ENCODE measurements around the gene KDM8.
"Not testable (repeated sequence)": the region's sequence is repeated elsewhere in the genome, so short reads cannot be mapped to it uniquely, and the experiment has no call there.

The KDM8 gene

GRCh38 chr16:27191352-27191924, 11.9 kb upstream of the KDM8 start:
- DNase-seq, result no peak

- DNase-seq, result no peak
These were observed 9.9 kb upstream of the KDM8 start for GRCh38 chr16:27193300-27193990.

GRCh38 chr16:27195076-27195741, 8.1 kb upstream of the KDM8 start:
- no peak for DNase-seq

GRCh38 chr16:27195941-27196595, 7.3 kb upstream of the KDM8 start:
- no peak for DNase-seq

DNA sequence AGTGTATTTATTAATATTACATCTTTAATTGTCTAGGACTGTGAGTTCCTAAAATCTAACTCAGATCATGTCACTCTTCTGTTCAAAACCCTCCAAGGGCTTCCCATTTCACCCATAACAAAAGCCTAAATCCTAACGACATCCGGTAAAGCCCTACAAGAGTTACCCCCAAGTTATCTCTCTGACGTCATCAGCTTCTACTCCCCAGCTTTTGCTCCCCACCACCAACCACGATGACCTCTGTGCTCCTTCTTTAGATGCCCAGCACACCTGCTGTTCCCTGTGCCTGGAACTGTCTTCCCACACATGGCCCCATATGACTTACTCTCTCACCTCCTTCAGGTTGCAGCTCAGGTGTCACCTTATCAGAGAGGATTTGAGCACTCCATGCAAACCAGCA, 6.3 kb upstream of the KDM8 start:
- DNase-seq, result no peak

DNA sequence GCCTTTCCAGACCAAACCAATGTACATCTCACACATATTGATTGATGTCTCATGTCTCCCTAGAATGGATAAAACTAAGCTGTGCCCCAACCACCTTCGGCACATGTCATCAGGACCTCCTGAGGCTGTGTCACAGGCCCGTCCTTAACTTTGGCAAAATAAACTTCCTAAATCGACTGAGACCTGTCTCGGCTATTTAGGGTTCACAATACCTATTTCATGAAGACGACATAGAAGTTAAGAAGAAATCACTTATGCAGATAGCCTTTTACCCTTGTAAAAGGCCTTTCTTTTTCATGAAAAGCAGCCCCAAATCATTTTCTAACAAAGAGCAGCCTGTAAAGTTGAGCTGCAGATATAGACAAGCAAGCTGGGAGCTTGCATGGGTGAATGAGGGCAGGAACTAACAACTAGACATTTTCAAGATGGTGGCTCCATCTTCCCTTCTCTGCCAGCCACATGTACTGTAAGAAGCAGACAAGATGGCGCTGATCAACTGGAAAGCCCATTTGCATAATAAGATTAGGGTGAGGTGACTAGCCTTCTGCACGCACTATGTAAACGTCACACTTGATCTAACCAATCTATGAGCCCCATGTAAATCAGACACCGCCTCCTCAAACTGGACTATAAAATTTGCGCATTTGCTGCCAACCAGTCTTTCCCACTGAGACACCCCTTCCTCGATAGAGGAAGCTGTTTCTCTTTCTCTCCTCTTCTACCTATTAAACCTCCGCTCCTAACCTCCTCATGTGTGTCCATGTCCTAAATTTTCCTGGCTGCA, 4.7 kb upstream of the KDM8 start:
- no peak for DNase-seq

- DNase-seq, result no peak
These were observed 4.1 kb upstream of the KDM8 start for GRCh38 chr16:27199235-27199586.

DNA sequence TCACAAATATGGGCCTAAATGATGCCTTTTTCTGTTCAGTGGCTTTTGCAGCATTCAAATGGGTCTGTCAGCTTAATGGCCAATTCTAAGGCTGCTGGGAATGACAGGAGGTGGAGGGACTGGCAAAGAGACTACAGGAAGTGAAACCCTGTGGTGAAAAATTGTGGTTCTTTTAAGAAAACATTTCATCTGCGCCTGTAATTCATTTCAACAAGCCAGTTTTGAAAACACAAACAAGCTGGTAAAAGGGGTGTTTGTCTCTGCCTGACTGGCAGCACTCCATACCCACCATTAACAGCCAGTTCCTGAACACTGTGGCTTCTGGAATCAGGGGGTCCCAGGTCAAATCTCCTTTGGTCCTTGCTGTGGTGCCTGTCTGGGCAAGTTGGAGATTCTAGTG, 3.6 kb upstream of the KDM8 start:
- no peak for DNase-seq

GRCh38 chr16:27200914-27201313, 2.4 kb upstream of the KDM8 start:
- DNase-seq, result not testable (repeated sequence)

DNA sequence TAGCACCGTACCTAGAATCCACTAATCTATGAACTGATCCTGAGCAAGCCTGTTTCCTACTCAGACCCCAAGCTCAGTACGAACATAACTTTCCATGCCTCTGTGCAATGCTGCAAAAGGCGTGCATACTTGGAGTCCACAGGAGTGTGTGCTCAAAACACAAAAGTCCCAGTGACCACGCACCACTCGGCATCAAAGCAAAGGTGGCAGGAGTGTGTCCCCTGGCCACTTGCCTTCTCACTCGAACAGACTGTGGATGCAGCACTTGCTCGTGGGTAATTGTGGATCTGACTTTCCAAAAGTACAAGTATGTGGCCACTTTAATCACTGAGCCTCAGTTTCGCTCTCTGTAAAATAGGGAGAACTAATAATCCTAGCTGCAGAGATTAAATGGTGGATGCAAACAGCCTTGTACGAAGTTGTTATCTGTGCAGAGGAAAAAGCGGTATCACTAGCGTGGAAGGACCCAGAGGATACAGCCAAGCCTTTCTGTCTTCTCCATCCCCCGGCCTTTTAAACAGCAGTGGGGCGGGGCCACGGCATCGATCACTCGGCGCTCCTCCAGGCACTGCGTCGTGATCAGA, 311 bp upstream of the KDM8 start:
- no peak for DNase-seq

- DNase-seq, result no peak
These were observed 1.1 kb downstream of the KDM8 start for GRCh38 chr16:27204312-27204915.

DNA sequence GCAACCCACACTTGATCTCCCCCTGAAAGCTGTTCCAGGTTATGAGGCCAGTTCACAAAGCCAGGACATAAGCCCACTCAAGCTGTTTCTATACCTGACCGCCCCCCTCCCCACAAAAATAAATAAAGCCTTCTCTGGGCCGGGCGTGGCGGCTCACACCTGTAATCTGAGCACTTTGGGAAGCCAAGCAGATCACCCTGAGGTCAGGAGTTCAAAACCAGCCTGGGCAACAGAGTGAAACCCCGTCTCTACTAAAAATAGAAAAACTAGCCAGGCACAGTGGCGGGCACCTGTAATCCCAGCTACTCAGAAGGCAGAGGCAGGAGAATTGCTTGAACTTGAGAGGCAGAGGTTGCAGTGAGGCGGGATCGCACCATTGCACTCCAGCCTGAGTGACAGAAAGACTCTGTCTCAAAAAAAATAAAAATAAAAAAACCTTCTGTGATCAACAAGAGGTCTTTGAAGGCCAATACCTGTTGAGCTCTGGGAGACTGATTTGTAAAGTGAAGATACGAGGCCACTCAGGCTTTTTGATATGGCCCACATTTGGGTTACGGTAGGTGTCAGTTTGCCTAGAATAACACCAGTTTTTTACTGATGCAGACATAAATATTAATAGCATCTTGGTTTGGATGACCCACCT, 2.2 kb downstream of the KDM8 start:
- no peak for DNase-seq

DNA sequence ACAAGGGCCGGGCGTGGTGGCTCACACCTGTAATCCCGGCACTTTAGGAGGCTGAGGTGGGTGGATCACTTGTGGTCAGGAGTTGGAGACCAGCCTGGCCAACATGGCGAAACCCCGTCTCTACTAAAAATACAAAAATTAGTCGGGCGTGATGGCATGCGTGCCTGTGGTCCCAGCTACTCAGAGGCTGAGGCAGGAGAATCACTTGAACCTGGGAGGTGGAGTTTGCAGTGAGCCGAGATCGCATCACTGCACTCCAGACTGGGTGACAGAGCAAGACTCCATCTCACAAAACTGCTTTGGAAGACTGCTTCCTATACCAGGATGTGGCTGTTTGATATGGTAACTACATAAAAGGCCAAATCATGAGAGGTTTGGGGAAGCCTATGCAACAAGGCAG, 3.8 kb downstream of the KDM8 start:
- DNase-seq, result not testable (repeated sequence)

DNA sequence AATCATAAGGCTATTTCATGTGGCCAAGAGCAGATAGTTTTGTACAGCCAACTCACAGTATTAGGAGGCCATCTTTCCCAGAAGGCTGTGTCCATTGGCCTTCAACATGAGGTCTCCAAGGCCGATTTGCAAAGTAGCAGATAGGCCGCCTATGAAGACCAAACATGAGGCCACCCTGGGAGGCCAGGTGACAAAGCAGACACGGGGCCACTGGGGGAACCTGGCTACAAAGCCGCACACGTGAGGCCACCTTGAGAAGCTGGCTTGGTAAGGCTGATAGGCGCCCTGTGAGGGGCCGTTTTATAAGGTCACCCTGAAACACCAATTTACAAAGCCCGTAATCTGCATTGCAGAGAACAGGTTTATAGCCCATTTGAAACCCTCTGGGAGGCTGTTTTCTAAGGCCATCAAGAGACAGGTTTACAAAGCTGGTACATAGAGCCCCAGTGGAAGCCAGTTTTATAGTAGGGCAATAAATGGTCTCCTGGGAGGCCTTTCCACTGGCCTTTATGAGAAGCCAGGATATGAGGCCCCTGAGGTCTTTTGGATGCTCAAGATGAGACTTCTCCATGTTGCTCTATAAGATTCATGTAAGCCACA, 4.9 kb downstream of the KDM8 start:
- DNase-seq, result no peak

DNA sequence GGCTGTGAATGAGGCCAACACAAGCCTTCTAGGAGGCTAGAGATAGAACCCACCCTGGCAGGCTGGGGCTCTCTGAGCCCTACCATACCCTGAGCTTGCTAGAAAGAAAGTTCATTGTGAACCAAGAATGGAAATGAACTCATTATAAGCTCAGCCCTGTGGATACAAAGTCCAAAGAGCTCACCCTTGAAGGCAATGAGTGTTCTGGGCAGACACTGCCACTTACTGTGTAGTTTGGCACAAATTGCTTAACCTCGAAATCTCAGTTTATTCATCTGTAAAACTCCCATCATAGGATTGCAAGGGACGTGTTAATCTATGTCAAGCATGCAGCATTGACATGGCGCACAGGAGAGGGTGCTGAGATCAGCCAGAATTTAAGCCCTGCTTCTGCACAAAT, 5.5 kb downstream of the KDM8 start:
- DNase-seq, result no peak

DNA sequence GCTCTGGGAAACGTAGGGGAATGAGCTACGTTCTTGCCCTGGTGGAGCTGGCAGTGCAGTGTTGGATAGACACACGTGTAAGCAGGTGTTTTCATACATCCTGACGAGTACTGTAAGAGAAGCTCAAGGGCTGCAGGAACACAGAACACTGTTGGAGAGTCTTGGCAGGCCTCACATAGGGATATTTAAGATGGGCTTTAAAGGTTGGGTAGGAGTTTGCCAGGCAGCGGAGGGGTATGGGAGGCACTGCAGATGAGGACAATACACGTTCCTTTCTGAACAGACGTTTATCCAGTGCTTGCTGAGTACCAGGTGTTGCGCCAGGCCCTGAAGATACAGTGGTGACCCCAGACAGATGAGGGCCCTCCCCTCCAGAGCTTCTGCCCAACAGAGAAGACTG, 6.3 kb downstream of the KDM8 start:
- DNase-seq, result no peak

GRCh38 chr16:27210174-27210573, 6.8 kb downstream of the KDM8 start:
- no peak for DNase-seq

DNA sequence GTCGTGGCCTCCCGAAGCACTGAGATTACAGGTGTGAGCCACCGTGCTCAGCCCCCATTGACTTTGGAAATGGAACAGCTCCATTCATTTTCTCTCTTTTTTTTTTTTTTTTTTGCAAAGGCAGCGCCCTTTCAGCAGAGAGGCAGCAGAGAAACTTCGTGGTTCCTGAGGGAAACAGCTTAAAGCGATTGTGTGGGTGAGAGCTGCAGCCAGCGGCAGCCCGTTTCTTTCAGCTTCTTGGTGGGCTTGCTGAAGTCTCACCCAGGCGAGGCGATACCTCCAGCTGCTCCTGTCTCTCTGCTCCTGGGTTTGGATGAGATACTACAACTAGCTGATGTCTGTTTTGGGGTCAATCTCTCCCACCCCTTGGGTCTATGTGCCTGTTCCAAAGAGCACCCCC, 7.7 kb downstream of the KDM8 start:
- no peak for DNase-seq

DNA sequence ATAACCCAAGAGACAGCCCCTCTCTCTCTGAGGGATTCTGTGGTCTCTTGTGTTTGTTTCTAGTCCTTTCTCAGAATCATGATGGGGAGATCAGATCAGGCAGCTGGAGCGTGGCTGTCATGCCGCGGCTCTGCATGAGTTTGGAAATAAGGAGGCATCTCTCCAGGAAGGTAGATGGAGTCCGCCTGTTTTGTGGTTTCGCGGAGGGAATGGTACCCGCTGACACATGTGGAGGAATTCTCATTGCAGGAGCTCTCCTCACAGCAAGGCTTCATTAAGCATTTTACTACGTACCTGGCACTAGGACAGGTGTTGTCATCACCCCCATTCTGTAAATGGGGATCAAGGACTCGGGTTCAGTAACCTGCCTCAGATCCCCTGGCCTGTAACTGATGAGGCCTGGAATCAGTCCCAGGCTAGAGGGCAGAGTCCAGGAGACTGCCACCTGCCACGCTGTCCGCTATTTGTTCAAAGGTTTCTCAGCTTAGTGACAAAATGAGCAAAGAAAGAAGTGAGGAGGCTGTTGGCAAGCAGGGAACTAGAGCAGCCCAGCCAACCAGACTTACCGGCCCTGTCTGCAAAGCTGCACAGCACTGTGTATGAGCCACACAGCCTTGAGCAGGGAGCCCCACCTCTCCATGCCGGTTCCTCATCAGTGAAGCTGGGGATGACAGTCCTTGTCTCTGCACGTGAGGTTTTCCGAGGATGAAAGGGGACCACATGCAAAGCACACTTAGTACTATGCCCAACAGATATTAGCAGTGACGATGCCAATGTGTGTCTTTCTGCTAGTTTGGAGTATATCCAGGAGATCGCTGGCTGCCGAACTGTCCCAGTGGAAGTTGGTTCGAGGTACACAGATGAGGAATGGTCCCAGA, 11.0 kb downstream of the KDM8 start:
- no peak for DNase-seq

- DNase-seq, result no peak
These were observed 12.3 kb downstream of the KDM8 start for GRCh38 chr16:27215660-27216059.
